Measurements from ENCODE around the gene CTSC.

DNA sequence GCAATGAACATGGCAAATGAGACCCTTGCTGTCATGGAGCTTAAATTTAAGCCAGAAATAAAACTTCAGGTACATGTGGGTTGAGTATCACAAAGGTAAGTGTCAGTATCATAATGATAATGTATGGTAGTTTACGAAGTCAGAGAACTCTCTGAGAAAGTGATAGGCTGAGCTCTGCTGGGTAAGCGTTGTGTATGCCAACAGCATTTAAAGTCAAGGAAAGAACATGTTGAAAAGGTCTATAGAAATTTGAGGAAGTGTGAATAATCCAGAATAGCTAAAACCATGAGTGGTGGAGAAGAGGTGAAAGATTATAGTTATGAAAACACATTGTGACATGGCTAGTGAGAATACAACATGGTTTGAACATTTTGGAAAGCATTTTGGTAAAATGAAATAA is 17.4 kb upstream of the CTSC start:
- TF ChIP-seq, protein P1, sequence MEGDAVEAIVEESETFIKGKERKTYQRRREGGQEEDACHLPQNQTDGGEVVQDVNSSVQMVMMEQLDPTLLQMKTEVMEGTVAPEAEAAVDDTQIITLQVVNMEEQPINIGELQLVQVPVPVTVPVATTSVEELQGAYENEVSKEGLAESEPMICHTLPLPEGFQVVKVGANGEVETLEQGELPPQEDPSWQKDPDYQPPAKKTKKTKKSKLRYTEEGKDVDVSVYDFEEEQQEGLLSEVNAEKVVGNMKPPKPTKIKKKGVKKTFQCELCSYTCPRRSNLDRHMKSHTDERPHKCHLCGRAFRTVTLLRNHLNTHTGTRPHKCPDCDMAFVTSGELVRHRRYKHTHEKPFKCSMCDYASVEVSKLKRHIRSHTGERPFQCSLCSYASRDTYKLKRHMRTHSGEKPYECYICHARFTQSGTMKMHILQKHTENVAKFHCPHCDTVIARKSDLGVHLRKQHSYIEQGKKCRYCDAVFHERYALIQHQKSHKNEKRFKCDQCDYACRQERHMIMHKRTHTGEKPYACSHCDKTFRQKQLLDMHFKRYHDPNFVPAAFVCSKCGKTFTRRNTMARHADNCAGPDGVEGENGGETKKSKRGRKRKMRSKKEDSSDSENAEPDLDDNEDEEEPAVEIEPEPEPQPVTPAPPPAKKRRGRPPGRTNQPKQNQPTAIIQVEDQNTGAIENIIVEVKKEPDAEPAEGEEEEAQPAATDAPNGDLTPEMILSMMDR (IDR thresholded peaks at IDR 0.05): no peak
- no peak for TF ChIP-seq POLR2A (IDR thresholded peaks at IDR 0.05)

Measured in ovary (tissue), 3 donors.